ENCODE data around the gene ARPC5L. TPM values are rescaled to one million over a fixed set of nuclear protein-coding genes. Genes with fewer than 3 reads are reported as not detected.

Gene ARPC5L
- total and polyA plus RNA-seq, 3 donors from 2014 or later = 64.7 to 111 (median 75.4) TPM

DNA sequence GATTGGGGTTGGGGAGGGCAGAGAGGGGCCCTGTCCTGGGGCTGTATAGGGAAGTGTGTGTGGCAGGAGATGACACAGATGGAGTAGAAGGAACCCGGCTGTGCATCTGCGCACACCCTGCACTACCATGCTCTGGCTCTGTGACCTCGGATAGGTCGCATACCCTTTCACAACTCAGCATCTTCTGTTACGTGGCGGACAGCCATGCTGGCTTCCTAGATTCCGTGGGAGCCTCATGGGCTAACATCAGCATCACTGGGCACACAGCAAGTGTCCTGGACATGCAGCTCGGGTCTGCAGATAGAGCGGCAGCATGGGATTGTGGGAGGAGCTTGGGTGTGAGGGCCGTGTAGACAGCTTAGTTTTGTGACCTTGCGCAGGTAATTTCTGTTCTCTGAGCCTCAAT, 9.2 kb downstream of the ARPC5L start:
- 56 to 70% methylated on average over 11 of the region's 11 CpGs for WGBS, 2 donors
- H3K36me3 ChIP-seq (ENCODE audit: low read depth, missing control alignments) = no peaks in the 10 kb centered on the region
- TF ChIP-seq, protein P1, sequence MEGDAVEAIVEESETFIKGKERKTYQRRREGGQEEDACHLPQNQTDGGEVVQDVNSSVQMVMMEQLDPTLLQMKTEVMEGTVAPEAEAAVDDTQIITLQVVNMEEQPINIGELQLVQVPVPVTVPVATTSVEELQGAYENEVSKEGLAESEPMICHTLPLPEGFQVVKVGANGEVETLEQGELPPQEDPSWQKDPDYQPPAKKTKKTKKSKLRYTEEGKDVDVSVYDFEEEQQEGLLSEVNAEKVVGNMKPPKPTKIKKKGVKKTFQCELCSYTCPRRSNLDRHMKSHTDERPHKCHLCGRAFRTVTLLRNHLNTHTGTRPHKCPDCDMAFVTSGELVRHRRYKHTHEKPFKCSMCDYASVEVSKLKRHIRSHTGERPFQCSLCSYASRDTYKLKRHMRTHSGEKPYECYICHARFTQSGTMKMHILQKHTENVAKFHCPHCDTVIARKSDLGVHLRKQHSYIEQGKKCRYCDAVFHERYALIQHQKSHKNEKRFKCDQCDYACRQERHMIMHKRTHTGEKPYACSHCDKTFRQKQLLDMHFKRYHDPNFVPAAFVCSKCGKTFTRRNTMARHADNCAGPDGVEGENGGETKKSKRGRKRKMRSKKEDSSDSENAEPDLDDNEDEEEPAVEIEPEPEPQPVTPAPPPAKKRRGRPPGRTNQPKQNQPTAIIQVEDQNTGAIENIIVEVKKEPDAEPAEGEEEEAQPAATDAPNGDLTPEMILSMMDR (IDR thresholded peaks at IDR 0.05) = no peak
- no peak for TF ChIP-seq POLR2A (IDR thresholded peaks at IDR 0.05)
- intact Hi-C loops (cut with DNase I; ENCODE audit: low total_unique reads) = no loop called here
- no peak for DNase-seq
- peak overlapping the region in 1 of 2 donors; percentile 21 for H3K27ac ChIP-seq
- H3K9me3 ChIP-seq = no peaks in the 10 kb centered on the region
- H3K4me3 ChIP-seq = no peak overlapping the region
- no peaks in the 10 kb centered on the region for H3K27me3 ChIP-seq
- H3K4me1 ChIP-seq = peaks cover 54% of the 10 kb centered on the region

DNA sequence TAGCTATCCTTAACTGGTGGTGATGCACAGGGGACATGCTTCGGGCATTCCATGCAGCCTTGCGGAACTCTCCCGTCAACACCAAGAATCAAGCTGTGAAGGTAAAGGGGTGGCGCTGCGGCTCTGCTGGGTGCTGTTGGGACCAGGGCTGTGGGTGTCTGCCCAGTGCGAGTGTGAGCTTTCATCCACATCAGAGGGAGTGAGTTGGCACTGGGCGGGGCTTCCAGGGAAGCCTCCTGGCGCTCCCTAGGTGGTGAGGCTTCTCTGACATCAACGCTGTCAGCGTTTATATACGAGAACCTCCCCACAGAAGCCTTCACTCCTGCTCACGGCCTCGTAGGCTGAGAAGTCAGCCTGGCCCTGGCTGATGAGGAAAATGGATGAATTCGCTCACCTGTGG, 11.7 kb downstream of the ARPC5L start:
- no peak for DNase-seq
- H3K4me1 ChIP-seq = peaks cover 54% of the 10 kb centered on the region
- H3K27me3 ChIP-seq = no peaks in the 10 kb centered on the region
- WGBS, 2 donors = 87 to 89% methylated on average over 14 of the region's 14 CpGs
- no peak overlapping the region for H3K4me3 ChIP-seq
- intact Hi-C loops (cut with DNase I; ENCODE audit: low total_unique reads) = no loop called here
- TF ChIP-seq, protein P1 (IDR thresholded peaks at IDR 0.05) = no peak
- no peak for TF ChIP-seq POLR2A (IDR thresholded peaks at IDR 0.05)
- H3K36me3 ChIP-seq (ENCODE audit: low read depth, missing control alignments) = no peaks in the 10 kb centered on the region
- H3K9me3 ChIP-seq = no peaks in the 10 kb centered on the region
- H3K27ac ChIP-seq = no peak overlapping the region

DNA sequence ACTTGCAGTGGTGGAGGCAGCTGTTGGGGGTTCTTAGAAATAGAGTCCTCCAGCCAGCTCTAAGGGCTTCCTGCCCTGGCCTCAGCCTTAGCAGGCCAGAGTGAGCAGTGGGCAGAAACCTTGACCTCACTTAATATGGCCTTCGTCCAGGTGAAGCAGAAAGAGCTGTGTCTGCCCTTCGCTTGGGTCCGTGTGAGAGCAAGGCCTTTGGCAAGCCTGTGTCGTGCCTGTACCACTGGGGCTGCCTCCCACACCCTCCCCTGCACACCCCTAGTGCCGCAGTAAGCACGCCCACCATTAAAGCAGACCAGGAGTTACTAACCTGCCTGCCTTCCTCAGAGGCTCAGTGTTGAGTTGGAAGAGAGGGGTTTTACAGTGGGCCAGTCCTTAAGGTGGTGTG, 13.6 kb downstream of the ARPC5L start:
- Histone ChIP-seq H3K9me3 (no peaks in the 10 kb centered on the region), H3K4me3 (no peak overlapping the region), H3K27me3 (no peaks in the 10 kb centered on the region), H3K4me1 (peaks cover 45% of the 10 kb centered on the region), H3K27ac (peak overlapping the region in 1 of 2 donors; percentile 17), H3K36me3 (ENCODE audit: low read depth, missing control alignments) (no peaks in the 10 kb centered on the region)
- TF ChIP-seq POLR2A (IDR thresholded peaks at IDR 0.05) = no peak
- TF ChIP-seq, protein P1 (IDR thresholded peaks at IDR 0.05) = no peak
- intact Hi-C loops (cut with DNase I; ENCODE audit: low total_unique reads) = no loop called here
- WGBS, 2 donors = 50% methylated on average over 5 of the region's 6 CpGs; no CpG with 5 or more reads in 1 of the 2 donors
- no peak for DNase-seq

DNA sequence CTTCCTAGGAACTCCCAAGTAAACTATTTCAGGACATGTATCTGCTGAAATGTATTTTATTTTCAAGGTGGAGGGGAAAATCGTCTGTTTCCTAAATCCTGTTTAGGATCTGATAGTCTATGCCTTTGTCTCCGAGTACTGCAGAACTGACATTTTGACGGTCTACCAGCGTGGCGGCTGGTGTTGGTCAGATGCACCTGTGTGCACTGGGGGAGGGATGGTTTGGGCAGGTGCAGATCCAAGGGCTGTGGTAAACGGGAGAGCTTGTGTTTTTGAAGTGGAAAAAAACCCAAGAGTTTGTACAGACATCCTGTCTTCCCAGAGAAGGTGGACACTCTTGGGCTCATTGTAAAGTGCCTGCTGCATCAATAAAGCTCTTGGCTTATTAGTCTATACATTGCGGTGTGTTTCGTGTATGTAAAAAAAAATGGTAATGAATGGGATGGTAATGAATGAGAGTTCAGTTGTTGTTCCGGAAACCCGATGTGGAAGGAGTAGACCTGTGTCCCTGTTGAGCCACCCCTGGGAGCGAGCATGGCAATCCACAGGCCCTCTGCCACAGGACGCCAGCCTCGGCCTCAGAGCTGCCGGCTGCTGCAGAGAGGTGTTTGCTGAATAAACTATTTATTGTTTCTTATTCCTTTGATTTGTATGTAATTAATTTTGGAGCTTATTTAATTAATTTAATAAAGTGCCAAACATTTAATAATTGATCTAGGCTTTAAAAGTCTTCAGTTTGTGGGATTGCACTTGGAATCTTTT, 15.3 kb downstream of the ARPC5L start:
- intact Hi-C loops (cut with DNase I; ENCODE audit: low total_unique reads) = no loop called here
- DNase-seq = no peak
- Histone ChIP-seq H3K36me3 (ENCODE audit: low read depth, missing control alignments) (no peaks in the 10 kb centered on the region), H3K27ac (no peak overlapping the region), H3K9me3 (no peaks in the 10 kb centered on the region), H3K4me3 (no peak overlapping the region), H3K27me3 (no peaks in the 10 kb centered on the region), H3K4me1 (peaks cover 28% of the 10 kb centered on the region)
- TF ChIP-seq, protein P1 (IDR thresholded peaks at IDR 0.05) = no peak
- no peak for TF ChIP-seq POLR2A (IDR thresholded peaks at IDR 0.05)
- WGBS, 2 donors = 87 to 90% methylated on average over 14 of the region's 14 CpGs

DNA sequence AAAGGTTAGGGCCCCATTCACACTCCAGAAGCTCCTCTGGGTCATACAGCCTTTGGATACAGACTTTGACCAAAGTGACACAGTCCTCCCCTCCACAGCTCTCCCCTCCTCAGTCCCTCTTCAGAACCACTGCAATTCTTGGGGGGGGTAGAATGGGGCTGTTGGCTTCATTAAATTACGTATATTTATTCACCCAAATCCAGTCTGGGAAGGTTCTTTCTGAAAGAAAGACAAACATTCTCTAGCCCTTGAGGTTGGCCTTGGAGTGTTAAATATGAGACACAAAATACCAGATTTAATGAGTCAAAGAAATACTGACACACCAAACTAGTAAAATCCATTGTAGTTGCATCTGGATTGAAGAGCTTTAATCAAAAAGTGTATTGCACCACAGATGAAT, 16.1 kb downstream of the ARPC5L start:
- Histone ChIP-seq H3K36me3 (ENCODE audit: low read depth, missing control alignments) (no peaks in the 10 kb centered on the region), H3K27me3 (no peaks in the 10 kb centered on the region)
- intact Hi-C loops (cut with DNase I; ENCODE audit: low total_unique reads) = no loop called here

More for the DNA sequence above, 16.1 kb downstream of the ARPC5L start:
- Histone ChIP-seq H3K4me3 (no peak overlapping the region), H3K9me3 (no peaks in the 10 kb centered on the region), H3K4me1 (peaks cover 21% of the 10 kb centered on the region), H3K27ac (no peak overlapping the region)
- TF ChIP-seq POLR2A (IDR thresholded peaks at IDR 0.05) = no peak
- TF ChIP-seq, protein P1 (IDR thresholded peaks at IDR 0.05) = no peak
- WGBS, 2 donors = 54 to 77% methylated on average over 1 of the region's 1 CpG
- DNase-seq = no peak

Measured in testis (tissue), 3 donors.